Dendritic cell treated with granulocyte-macrophage colony-stimulating factor and Interleukin-4, amounts not matched to agents 40 ng/mL and 50 ng/mL, for 4 days (primary cell): Measurements from ENCODE around the gene CSRNP3.

ENCODE experiments used
- H3K27ac Mint-ChIP-seq: one replicate; pipeline ENCODE4 v1.8.0; 2022; ENCODE audit warnings: mild to moderate bottlenecking, mixed read lengths
- H3K27me3 Mint-ChIP-seq: one replicate; pipeline ENCODE4 v1.8.0; 2022; ENCODE audit warnings: mild to moderate bottlenecking, mixed read lengths
- H3K36me3 Mint-ChIP-seq: one replicate; pipeline ENCODE4 v1.8.0; 2022; ENCODE audit warnings: low read depth, mixed read lengths
- H3K4me1 Mint-ChIP-seq: one replicate; pipeline ENCODE4 v1.8.0; 2022; ENCODE audit warnings: low read depth, mixed read lengths
- H3K4me3 Mint-ChIP-seq: one replicate; pipeline ENCODE4 v1.8.0; 2022; ENCODE audit warnings: mild to moderate bottlenecking, moderate library complexity, mixed read lengths
- H3K9me3 Mint-ChIP-seq: one replicate; pipeline ENCODE4 v1.8.0; 2022; ENCODE audit warnings: mixed read lengths
- intact Hi-C: fragments of 100-400 bp; cut with micrococcal nuclease; formaldehyde crosslinking; loops from one replicate; pipeline ENCODE4 v1.15.0; 2022

Gene CSRNP3

DNA sequence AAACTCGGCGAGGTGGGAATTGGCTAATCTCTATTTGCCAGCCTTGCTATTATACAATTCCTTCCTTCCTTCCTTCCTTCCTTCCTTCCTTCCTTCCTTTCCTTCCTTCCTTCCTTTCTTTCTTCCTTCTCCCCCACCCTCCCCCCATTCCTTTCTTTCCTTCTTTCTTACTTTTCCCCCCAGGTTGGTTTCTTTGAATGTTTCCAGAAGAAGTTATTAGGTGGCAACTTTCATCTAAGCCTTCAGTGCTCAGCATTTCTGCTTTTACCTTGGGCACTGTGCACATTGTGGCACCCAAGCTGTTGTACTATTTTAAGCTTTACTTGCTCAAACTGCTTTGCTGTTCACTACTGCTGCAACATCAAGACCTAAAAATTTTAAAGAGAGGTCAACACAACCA lies 17.2 kb upstream of the CSRNP3 start:
- H3K9me3 Mint-ChIP-seq: peaks cover 8% of the 10 kb centered on the region
- no peak overlapping the region for H3K4me3 Mint-ChIP-seq
- H3K27me3 Mint-ChIP-seq: no peaks in the 10 kb centered on the region
- intact Hi-C loops: no loop called here
- no peaks in the 10 kb centered on the region for H3K4me1 Mint-ChIP-seq
- no peaks in the 10 kb centered on the region for H3K36me3 Mint-ChIP-seq
- H3K27ac Mint-ChIP-seq: no peak overlapping the region

DNA sequence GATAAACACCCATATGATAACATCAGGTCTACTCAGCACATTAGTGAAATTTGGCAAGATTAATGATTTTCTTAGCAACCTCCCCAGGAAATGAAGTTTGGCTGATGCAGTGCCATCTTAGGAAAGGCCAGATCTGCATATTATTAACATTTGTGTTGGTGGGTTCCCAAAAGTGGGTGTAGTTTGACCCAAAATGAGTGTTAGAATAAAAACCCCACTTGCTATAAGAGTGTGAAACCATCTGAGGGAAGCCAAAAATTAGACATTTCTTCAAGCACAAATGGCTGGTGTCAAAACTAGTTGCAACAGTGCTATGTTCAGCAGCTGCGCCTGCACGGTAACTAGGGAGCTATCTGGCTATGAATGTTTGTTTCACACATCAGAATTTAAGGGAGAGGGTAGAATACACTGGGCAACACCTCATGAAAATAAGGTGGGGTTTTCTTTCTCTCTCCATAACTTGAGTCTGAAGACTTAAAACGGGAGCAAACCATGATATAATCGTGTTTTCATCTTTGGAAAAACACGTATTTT lies 15.9 kb upstream of the CSRNP3 start:
- Mint-ChIP-seq H3K27me3 (no peaks in the 10 kb centered on the region), H3K27ac (no peak overlapping the region), H3K4me1 (no peaks in the 10 kb centered on the region), H3K4me3 (no peak overlapping the region), H3K36me3 (no peaks in the 10 kb centered on the region), H3K9me3 (peaks cover 8% of the 10 kb centered on the region)
- intact Hi-C loops: no loop called here

GRCh38 chr2:165454905-165455304 lies 14.6 kb upstream of the CSRNP3 start:
- Mint-ChIP-seq H3K4me3 (no peak overlapping the region), H3K36me3 (no peaks in the 10 kb centered on the region), H3K9me3 (peaks cover 8% of the 10 kb centered on the region), H3K27ac (no peak overlapping the region), H3K27me3 (no peaks in the 10 kb centered on the region), H3K4me1 (no peaks in the 10 kb centered on the region)
- intact Hi-C loops: no loop called here

- intact Hi-C loops: no loop called here
- H3K36me3 Mint-ChIP-seq: no peaks in the 10 kb centered on the region
- H3K27ac Mint-ChIP-seq: no peak overlapping the region
- no peaks in the 10 kb centered on the region for H3K4me1 Mint-ChIP-seq
- H3K27me3 Mint-ChIP-seq: no peaks in the 10 kb centered on the region
- H3K4me3 Mint-ChIP-seq: no peak overlapping the region
- H3K9me3 Mint-ChIP-seq: peaks cover 8% of the 10 kb centered on the region
Observed at GRCh38 chr2:165456027-165456426, 13.5 kb upstream of the CSRNP3 start.

DNA sequence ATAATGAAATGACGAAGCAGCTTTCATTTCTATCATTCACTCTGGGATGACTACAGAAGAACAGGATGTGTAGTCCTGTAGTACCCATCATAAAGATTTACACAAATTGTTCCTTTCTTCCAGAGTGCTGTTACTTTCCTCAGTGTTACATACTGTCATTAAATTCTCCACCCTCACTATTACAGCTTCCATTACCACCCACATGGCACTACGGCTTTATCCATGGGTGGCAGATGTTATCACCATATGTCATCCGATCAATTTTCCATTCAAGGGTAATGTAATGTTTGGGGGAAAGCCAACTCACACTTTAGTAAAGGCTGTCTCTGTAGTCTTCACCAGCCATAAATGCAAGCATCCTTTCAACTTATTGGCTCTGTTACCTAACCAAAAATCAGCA lies 7.1 kb upstream of the CSRNP3 start:
- H3K4me1 Mint-ChIP-seq: no peaks in the 10 kb centered on the region
- H3K9me3 Mint-ChIP-seq: no peaks in the 10 kb centered on the region
- H3K27ac Mint-ChIP-seq: no peak overlapping the region
- no peaks in the 10 kb centered on the region for H3K36me3 Mint-ChIP-seq
- intact Hi-C loops: no loop called here
- no peak overlapping the region for H3K4me3 Mint-ChIP-seq
- no peaks in the 10 kb centered on the region for H3K27me3 Mint-ChIP-seq

DNA sequence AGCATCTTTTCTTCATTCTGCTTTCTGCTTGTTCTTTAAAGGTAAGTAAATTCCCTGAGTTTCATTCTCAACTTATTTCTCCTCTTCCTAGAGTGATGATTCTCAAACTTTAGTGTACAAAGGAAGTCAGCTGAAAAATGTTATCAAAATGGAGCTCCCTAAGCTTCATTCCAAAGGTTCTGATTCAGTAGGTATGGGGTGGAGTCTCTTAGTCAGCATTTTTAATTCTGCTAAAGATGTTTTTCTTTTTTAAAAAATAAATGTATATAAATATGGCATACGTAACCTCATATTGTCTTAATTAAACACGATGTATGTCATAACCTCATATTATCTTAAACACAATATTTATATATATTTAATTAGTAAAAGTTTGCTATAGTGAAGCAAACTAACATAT lies 3.1 kb upstream of the CSRNP3 start:
- no peaks in the 10 kb centered on the region for H3K4me1 Mint-ChIP-seq
- H3K9me3 Mint-ChIP-seq: no peaks in the 10 kb centered on the region
- intact Hi-C loops: no loop called here
- no peaks in the 10 kb centered on the region for H3K36me3 Mint-ChIP-seq
- no peaks in the 10 kb centered on the region for H3K27me3 Mint-ChIP-seq
- no peak overlapping the region for H3K27ac Mint-ChIP-seq
- no peak overlapping the region for H3K4me3 Mint-ChIP-seq

DNA sequence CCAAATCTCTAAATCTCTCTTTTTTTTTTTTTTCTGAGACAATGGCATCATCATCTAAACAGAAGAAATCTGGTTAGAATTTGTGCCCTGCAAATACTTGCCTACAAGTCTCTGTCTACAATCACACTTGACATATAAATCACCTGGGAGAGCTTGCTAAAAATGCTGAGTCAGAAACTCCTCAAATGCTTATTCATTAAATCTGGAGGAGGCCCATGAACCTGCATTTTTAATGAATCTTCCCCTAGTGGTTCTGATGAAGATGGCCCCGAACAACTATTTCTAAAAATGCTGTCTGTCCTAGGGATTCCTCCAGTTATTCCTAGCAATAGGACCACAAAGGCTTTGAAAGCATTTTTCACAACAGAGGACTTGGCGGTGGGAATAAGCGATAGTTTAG lies 1.6 kb upstream of the CSRNP3 start:
- Mint-ChIP-seq H3K9me3 (no peaks in the 10 kb centered on the region), H3K27me3 (no peaks in the 10 kb centered on the region), H3K36me3 (no peaks in the 10 kb centered on the region), H3K27ac (no peak overlapping the region), H3K4me3 (no peak overlapping the region), H3K4me1 (no peaks in the 10 kb centered on the region)
- intact Hi-C loops: no loop called here

- no peaks in the 10 kb centered on the region for H3K36me3 Mint-ChIP-seq
Observed at GRCh38 chr2:165470361-165470760, 863 bp downstream of the CSRNP3 start.

DNA sequence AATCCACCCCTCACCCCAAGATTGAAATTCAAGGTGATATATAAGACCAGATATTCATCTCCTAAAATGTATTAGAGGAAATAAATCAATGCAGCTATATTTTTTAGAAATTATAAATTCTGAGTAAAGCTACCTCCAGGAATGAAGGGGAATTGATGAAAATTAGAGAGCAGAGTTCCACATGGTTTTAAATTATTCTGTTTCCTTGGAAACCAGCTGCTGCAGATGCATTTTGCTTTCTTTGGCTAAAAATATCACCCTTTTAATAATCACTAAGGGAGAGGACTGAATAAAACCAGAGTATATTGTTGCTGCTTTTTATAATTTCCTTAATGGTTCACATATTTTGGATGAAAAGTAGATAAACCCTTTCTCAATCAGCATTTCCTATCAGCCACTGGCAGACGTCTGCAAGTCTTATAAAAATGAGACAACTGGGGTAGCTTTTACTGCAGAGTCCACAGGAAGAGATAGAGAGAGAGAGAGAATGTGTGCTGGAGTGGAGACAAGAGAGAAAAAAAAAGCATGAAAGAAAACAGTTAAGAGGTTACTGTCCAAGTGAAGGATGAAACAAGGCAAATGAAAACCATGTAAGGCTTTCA lies 2.0 kb downstream of the CSRNP3 start:
- no peaks in the 10 kb centered on the region for H3K36me3 Mint-ChIP-seq
- no peak overlapping the region for H3K4me3 Mint-ChIP-seq
- no peaks in the 10 kb centered on the region for H3K4me1 Mint-ChIP-seq
- H3K27ac Mint-ChIP-seq: no peak overlapping the region
- intact Hi-C loops: no loop called here
- H3K27me3 Mint-ChIP-seq: no peaks in the 10 kb centered on the region
- H3K9me3 Mint-ChIP-seq: no peaks in the 10 kb centered on the region

More at GRCh38 chr2:165470361-165470760, 863 bp downstream of the CSRNP3 start:
- Mint-ChIP-seq H3K27me3 (no peaks in the 10 kb centered on the region), H3K4me3 (no peak overlapping the region), H3K9me3 (no peaks in the 10 kb centered on the region), H3K4me1 (no peaks in the 10 kb centered on the region), H3K27ac (no peak overlapping the region)
- intact Hi-C loops: no loop called here

DNA sequence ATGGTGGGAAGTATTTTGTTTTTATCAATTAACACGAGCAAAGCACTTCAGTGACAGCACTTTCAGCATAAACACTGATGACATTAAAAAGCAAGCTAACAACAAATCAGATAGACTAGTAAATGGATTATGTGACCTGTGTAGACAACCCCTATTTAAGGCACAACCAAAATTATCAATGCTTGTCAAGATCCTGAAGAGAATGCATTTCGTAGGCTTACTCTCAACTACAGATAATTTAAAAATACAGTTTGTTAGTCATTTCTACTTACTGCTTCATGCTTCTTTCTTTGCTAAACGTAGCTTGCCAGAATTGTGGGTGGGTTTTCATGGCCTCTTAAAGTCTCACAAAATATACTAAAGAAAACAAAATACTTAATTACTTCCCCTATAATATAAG lies 3.4 kb downstream of the CSRNP3 start:
- H3K4me3 Mint-ChIP-seq: no peak overlapping the region

DNA sequence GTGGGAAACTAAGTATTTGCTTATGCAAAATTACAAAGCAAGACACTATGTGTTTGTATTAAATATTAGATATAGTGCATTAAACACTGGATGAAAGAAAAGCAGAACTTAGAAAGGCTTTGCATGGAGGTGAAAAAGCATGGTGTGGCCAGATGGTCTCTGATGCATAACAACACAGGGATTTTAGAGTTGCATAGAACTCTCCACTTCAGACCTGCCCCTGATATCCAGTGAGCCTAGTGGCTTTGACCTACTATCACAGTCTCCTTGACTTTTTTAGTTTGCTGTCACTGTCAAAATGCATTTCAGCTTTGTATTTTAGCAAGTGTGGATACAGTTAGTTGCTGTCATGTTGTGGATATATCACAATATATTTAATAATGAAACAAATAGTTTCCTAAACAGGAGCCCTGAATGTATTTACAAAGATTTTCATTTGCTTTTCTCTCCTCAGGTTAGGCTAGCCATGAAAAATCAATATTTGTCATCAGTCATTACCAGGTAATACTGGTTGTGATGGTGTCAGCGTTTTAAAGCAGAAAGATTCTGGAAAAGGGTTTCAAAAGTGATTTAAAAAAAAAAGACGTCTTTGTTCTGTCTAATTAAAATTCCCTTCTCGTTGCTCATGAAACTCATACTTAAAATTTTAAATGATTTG lies 5.2 kb downstream of the CSRNP3 start:
- Mint-ChIP-seq H3K9me3 (no peaks in the 10 kb centered on the region), H3K4me3 (no peak overlapping the region), H3K36me3 (no peaks in the 10 kb centered on the region), H3K27me3 (no peaks in the 10 kb centered on the region), H3K27ac (no peak overlapping the region), H3K4me1 (no peaks in the 10 kb centered on the region)
- intact Hi-C loops: no loop called here

More for the DNA sequence above, 3.4 kb downstream of the CSRNP3 start:
- H3K9me3 Mint-ChIP-seq: no peaks in the 10 kb centered on the region
- H3K27ac Mint-ChIP-seq: no peak overlapping the region
- no peaks in the 10 kb centered on the region for H3K36me3 Mint-ChIP-seq
- H3K27me3 Mint-ChIP-seq: no peaks in the 10 kb centered on the region
- no peaks in the 10 kb centered on the region for H3K4me1 Mint-ChIP-seq
- intact Hi-C loops: no loop called here

- H3K4me3 Mint-ChIP-seq: no peak overlapping the region
- intact Hi-C loops: no loop called here
- H3K27me3 Mint-ChIP-seq: no peaks in the 10 kb centered on the region
- H3K27ac Mint-ChIP-seq: no peak overlapping the region
- no peaks in the 10 kb centered on the region for H3K4me1 Mint-ChIP-seq
- H3K9me3 Mint-ChIP-seq: no peaks in the 10 kb centered on the region
- no peaks in the 10 kb centered on the region for H3K36me3 Mint-ChIP-seq
Observed at GRCh38 chr2:165475277-165476004, 5.9 kb downstream of the CSRNP3 start.

DNA sequence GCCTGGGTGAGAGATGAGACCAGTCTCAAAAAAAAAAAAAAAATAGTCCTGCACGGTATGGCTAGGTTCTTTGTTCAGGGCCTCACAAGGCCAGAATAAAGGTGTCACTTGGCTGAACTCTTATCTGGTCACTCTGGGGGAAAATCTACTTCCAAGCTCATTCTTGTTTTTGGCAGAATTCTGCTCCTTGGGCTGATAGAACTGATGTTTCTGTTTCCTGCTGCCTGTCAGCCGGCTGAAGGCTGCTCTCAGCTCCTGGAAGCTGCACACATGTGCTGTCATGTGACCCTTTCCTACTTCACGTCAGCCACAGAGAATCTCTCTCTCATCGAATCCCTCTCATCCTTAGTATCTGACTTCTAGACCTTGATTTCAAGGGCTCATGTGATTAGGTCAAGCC lies 10.4 kb downstream of the CSRNP3 start:
- intact Hi-C loops: no loop called here
- H3K4me3 Mint-ChIP-seq: no peak overlapping the region
- no peaks in the 10 kb centered on the region for H3K4me1 Mint-ChIP-seq
- H3K27ac Mint-ChIP-seq: no peak overlapping the region
- H3K9me3 Mint-ChIP-seq: no peaks in the 10 kb centered on the region
- no peaks in the 10 kb centered on the region for H3K36me3 Mint-ChIP-seq
- no peaks in the 10 kb centered on the region for H3K27me3 Mint-ChIP-seq

- no peaks in the 10 kb centered on the region for H3K27me3 Mint-ChIP-seq
- H3K9me3 Mint-ChIP-seq: no peaks in the 10 kb centered on the region
- no peak overlapping the region for H3K27ac Mint-ChIP-seq
- no peaks in the 10 kb centered on the region for H3K36me3 Mint-ChIP-seq
- no peaks in the 10 kb centered on the region for H3K4me1 Mint-ChIP-seq
- intact Hi-C loops: no loop called here
- no peak overlapping the region for H3K4me3 Mint-ChIP-seq
Observed at GRCh38 chr2:165494573-165494972, 25.1 kb downstream of the CSRNP3 start.
